ENCODE results near the gene NELFB. TPM values are rescaled to one million over a fixed set of nuclear protein-coding genes. Genes with fewer than 3 reads are reported as not detected.
A peak's percentile ranks its signal among the peaks of the same experiment; 100 is the strongest.

The NELFB gene
- polyA plus RNA-seq, 3 donors, result 36.1 to 38.9 (median 37.9) TPM

- no peak overlapping the region for H3K27ac ChIP-seq (ENCODE audit: low read depth, low read length)
- 1 to 5% (median 1%) methylated on average over 41 to 73 of the region's 76 CpGs for WGBS, 3 donors
These were observed 40.2 kb downstream of the NELFB start for GRCh38 chr9:137295238-137295811.

GRCh38 chr9:137295849-137296669 lies 40.9 kb downstream of the NELFB start:
- WGBS, 3 donors, result 6 to 9% (median 9%) methylated on average over 60 to 78 of the region's 78 CpGs
- H3K27ac ChIP-seq (ENCODE audit: low read depth, low read length), result no peak overlapping the region

- H3K27ac ChIP-seq (ENCODE audit: low read depth, low read length), result peak overlapping the region; percentile 33
- 35 to 43% (median 38%) methylated on average over 23 to 24 of the region's 24 CpGs for WGBS, 3 donors
These were observed 41.8 kb downstream of the NELFB start for GRCh38 chr9:137296670-137297664.

- WGBS, 3 donors, result 33 to 76% (median 46%) methylated on average over 7 of the region's 7 CpGs
- no peak overlapping the region for H3K27ac ChIP-seq (ENCODE audit: low read depth, low read length)
These were observed 42.8 kb downstream of the NELFB start for GRCh38 chr9:137297966-137298365.

- WGBS, 3 donors, result 36 to 62% (median 41%) methylated on average over 24 of the region's 24 CpGs
- no peak overlapping the region for H3K27ac ChIP-seq (ENCODE audit: low read depth, low read length)
These were observed 43.5 kb downstream of the NELFB start for GRCh38 chr9:137298401-137299202.

- 36 to 62% (median 45%) methylated on average over 10 of the region's 10 CpGs for WGBS, 3 donors
- no peak overlapping the region for H3K27ac ChIP-seq (ENCODE audit: low read depth, low read length)
These were observed 44.1 kb downstream of the NELFB start for GRCh38 chr9:137299203-137299565.

- WGBS, 3 donors, result 14 to 51% (median 31%) methylated on average over 16 of the region's 16 CpGs
- H3K27ac ChIP-seq (ENCODE audit: low read depth, low read length), result no peak overlapping the region
These were observed 44.8 kb downstream of the NELFB start for GRCh38 chr9:137299938-137300337.

GRCh38 chr9:137300567-137301080 lies 45.5 kb downstream of the NELFB start:
- 1 to 3% (median 3%) methylated on average over 25 of the region's 25 CpGs for WGBS, 3 donors
- H3K27ac ChIP-seq (ENCODE audit: low read depth, low read length), result no peak overlapping the region

GRCh38 chr9:137301081-137301947 lies 46.2 kb downstream of the NELFB start:
- WGBS, 3 donors, result 0 to 2% (median 0%) methylated on average over 89 to 115 of the region's 115 CpGs
- H3K27ac ChIP-seq (ENCODE audit: low read depth, low read length), result no peak overlapping the region

- 0 to 2% (median 1%) methylated on average over 26 to 60 of the region's 60 CpGs for WGBS, 3 donors
- H3K27ac ChIP-seq (ENCODE audit: low read depth, low read length), result no peak within 1 kb of the TSS
These were observed 47.0 kb downstream of the NELFB start, which contains the start of gene NRARP for GRCh38 chr9:137302118-137302448. Gene NRARP, minus strand, starts transcription at chr9:137302271. Its CDS starts 343 bp downstream, at chr9:137301928.

GRCh38 chr9:137302449-137303150 lies 47.5 kb downstream of the NELFB start:
- no peak overlapping the region for H3K27ac ChIP-seq (ENCODE audit: low read depth, low read length)
- WGBS, 3 donors, result 4 to 13% (median 7%) methylated on average over 47 to 78 of the region's 78 CpGs

GRCh38 chr9:137303151-137303892 lies 48.2 kb downstream of the NELFB start:
- H3K27ac ChIP-seq (ENCODE audit: low read depth, low read length), result no peak overlapping the region
- 51 to 69% (median 54%) methylated on average over 23 of the region's 23 CpGs for WGBS, 3 donors

- WGBS, 3 donors, result 78 to 91% (median 88%) methylated on average over 22 of the region's 22 CpGs
- no peak overlapping the region for H3K27ac ChIP-seq (ENCODE audit: low read depth, low read length)
These were observed 48.8 kb downstream of the NELFB start for GRCh38 chr9:137303893-137304382.

- H3K27ac ChIP-seq (ENCODE audit: low read depth, low read length), result no peak overlapping the region
- 34 to 37% (median 37%) methylated on average over 16 of the region's 16 CpGs for WGBS, 3 donors
These were observed 49.4 kb downstream of the NELFB start for GRCh38 chr9:137304383-137305059.
